HG03280 (cell line): Measurements from ENCODE around the gene COG5.
"Not testable (repeated sequence)": the region's sequence is repeated elsewhere in the genome, so short reads cannot be mapped to it uniquely, and the experiment has no call there.

Experiments used
- ATAC-seq: cut with Tn5 transposase; IDR thresholded peaks from one replicate; pipeline ENCODE4 v1.9.1; 2021; ENCODE audit warnings: mild to moderate bottlenecking, moderate library complexity; ENCODE audit not compliant: unreplicated experiment

The COG5 gene

DNA sequence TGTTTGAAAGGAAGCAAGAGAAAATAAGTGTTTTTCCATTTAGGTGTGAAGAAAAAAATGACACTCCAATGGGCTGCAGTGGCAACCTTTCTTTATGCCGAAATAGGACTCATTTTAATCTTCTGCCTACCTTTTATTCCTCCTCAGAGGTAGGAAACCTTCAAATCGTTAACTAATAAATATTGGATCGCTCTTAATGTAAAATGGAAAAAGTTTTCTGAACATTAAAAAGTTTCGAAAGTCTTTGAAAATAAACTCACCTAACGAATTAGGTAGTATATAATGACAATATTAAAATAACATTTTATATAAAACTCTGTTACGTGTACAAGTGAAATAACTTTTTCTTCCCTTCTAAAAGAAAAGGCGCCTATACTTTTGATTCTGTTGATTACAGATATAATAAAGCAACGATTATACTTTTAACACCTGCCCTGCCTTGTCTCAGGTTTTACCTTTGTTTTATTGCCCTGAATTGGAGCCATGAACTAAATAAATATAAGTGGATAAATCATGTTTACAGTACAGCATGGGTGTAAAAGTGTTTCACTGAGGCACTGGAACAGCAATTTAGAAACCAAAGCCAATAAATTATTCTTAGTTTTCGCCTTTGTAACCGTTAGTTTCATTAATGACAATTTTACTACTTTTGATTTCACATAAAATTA, 17.1 kb upstream of the COG5 start:
- no peak for ATAC-seq

DNA sequence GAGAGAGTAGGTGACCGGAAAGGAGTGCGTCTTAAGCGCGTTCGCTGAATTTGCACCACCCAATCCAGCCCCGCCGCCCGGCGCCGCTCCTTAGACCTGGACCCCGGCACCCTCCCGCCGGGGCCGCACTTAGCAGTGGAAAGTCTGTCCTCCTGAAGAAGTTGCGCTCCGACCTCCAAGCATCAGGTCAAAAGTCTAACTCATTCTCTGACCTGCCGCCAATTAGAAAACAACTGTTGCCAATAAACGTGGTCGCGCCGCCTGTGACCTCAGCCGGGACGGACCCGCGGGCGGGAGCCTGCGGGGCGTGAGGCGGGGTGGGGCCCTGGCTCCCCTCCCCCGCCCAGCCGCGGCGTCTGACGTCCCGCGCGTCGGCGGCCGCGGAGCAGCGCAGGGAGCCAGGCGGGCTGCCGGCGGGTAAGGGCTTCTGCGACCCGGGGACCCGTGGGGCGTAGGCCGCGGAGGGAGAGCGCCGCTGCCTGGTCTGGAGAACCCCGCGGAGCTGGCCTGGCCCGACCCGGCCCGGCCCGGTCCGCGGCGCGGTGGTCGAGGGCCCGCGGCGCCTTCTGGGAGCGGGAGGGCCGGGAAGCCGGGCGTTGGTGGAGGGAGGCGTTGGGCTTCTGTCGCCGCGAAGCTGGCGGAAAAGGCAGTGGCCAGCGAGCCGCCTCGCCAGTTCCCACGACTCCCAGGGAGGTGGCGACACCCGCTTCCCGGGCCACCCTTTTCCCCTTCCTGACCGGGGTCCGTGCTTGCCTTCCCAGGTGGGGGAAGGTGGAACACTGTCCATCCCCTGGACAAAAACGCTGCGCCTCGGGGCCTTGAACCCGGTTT, 16.4 kb upstream of the COG5 start, which contains the start of gene BCAP29:
BCAP29 (plus strand) TSS at position 362 of the 831 bp plus-strand sequence. CDS start 527 bp downstream, outside the sequence.
- ATAC-seq: peak; percentile 93

DNA sequence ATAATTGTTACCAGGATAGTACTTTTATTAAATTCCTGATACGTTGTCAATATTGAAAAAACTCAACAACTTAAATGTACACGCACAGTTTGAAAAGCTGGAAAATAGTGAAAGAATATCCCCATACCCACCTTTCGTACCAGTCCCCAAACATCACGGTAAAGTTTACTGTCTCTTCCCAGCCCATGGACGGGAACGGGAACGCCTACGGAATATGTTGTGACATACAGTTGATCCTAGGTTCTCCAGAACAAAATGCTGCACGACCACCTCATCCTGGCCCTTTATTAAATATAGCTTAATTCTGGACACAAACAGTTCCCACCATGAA, 15.8 kb upstream of the COG5 start:
- no peak for ATAC-seq

DNA sequence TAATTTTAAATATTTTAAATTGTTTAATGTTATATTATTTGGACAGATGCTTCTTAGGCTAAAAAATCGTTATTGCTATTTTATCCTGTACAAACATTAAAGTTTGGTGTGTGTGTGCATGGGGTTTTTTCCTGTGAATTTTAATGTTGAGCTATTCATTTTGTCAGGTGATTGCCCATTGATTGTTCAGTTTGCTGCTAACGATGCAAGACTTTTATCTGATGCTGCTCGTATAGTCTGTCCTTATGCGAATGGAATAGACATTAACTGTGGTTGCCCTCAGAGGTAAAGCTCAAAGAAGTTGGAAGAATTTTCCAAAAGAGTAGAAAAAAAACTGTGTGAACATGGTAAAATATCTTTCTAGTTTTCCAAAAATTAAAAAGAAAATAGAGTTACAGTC, 9.8 kb upstream of the COG5 start:
- ATAC-seq: no peak

DNA sequence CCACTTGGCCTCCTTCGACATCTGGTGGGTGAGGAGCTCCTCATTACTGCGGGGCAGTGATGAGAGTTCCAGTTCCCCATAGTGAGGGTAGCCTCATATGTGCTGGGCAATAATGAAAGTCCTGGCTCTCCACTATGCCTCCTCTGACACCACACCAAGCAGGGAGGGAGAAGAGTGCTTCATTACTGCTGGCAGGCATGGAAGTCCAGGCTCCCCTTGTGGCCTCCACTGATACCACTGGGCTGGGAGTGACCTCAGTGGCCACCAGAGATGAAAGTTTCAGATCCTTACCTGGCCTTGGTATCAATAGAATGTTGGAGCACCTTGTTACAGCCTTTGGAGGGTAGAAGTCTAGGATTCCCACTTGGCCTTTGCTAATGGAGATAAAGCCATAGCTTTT, 6.6 kb upstream of the COG5 start:
- ATAC-seq: no peak

DNA sequence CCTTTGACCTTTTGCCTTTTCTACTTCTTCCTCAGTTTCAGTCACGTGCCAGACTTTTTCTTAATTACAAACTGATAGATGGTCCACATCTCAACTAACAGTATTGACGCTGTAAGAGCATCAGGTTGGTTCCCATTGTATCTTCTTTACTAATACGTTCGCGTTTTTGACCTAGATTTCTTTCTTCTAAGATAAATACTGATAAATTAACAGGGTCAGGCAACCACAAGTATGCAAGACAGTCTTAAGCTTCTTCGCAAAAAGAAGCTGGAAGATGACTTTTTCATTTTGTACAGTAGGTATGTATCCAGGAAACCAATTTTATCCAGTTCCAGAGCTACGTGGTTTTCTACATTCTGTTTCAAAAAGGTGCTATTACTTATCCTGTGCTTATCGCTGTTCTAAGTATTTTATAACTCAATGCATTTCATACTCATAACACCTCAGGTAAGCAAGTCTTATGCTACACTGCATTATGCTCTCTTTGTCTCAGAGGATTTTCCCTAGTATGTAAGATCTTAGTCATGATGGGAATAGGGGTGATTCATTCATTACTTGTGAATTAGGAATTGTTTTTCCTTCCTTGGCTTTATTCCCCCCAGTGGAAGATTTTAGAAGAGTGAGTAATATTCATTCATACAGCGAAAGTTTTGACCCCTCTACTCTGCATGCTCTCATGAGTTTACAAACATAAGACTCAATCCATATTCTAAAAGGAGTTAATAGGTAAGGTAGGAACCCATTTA, 1.0 kb upstream of the COG5 start:
- ATAC-seq: no peak

DNA sequence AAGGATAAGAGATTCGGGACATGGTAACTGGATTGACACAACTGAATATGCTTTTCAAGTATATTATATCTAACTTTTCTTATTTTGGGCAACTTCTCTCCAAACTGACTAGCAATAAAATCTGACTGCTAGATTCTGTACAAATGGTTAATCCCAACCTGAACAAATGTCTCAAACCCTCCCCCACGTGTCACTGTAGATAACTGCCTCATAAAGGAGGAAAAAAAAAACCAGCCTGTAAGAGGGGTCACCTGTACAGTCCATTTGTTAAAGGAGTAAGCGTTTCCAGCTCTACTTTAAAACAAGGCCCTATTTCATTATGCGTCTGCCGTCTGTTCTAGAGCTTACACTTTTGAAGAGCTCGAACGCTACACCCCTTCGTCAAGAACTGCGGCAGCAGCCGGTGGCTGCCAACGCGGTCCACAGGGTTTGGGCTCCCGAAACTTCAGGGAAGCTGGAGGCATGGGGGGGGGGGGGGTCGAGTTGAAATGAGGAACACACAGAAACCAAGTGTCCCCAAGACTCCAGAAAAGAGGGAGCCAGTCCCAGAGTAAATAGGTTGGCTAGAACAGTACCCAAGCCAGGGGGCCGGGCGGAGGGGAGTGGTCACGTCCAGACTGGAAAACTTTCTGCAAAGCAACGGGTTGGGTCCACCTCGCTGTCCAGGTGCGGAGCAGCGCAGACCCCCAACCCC, 492 bp downstream of the COG5 start:
- ATAC-seq: peak; percentile 55

DNA sequence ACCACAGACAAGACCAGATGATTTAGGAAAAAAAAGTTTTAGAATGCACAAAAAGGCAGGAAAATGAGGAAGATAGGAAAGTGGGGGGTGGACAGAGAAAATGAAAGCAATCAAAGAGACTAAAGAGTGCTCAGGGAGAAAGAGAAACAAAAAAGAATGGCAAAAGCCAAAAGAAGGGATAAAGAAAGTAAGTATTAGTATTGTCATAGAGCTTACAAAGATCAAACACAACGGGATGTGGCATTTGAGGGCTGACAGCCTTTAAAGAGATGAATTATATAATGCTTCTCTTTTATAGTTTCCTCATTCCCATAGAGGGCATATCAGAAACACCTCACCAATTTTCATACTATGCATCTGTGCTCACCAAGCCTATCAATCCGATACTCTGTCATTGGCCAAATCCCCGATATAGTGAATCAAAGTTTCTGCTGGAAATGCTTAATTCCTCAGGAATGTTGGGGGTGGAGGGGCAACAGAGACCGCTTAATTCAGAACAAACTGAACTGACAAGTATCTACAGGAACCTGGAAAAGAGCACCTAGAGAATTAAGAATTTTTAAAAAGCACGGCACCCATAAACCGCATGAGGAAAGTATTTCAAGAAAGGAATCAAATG, 2.7 kb downstream of the COG5 start:
- ATAC-seq: no peak

DNA sequence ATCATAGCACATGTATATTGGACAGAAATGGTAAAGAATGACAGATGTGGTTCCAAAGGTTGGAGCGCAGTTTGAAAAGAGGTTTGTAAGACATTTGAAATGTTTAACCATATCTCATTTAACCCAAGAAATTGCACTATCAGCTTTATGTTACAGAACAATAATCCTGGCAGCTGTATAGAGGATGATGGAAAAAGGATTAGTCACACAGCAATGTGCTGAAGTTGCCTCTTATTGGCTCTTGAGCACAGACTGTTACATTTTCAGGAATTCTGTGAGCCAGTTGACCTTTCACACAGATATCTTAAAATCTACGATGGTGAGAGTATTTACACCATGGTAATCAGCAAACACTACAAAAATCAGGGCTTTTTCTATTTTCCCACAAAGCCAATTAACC, 3.9 kb downstream of the COG5 start:
- no peak for ATAC-seq

DNA sequence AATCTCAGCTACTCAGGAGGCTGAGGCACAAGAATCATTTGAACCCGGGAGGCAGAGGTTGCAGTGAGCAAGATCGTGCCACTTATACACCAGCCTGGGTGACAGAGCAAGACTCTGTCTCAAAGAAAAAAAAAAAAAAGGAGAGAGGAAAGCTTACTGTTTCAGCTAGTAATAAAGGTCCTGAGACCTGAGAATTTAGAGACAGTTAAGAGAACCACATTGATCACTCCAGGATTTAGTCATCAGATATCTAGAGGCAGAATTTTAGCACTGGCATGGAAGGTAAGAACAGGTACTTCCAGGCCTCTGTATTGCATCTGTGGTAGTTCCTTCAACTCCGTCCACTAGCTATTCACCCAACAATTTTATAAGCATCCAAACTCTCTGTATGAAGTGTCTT, 7.8 kb downstream of the COG5 start:
- no peak for ATAC-seq

DNA sequence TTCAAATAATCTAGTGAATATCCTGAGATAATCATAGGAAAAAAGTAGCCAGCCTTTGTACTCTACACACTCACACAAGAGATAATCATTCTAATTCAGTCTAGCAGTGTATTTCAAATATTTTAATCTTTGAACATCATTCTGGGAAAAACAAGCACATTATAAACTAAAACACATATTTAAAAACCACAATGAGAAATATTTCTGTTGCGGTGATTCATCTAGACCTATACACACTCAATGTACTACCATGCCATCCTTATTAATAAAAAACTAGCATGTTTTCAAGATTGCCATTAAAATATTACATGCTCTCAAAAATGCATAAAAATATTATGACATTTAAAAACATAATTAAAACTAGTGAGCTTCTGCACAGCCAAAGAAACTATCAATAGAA, 11.8 kb downstream of the COG5 start:
- ATAC-seq: no peak

DNA sequence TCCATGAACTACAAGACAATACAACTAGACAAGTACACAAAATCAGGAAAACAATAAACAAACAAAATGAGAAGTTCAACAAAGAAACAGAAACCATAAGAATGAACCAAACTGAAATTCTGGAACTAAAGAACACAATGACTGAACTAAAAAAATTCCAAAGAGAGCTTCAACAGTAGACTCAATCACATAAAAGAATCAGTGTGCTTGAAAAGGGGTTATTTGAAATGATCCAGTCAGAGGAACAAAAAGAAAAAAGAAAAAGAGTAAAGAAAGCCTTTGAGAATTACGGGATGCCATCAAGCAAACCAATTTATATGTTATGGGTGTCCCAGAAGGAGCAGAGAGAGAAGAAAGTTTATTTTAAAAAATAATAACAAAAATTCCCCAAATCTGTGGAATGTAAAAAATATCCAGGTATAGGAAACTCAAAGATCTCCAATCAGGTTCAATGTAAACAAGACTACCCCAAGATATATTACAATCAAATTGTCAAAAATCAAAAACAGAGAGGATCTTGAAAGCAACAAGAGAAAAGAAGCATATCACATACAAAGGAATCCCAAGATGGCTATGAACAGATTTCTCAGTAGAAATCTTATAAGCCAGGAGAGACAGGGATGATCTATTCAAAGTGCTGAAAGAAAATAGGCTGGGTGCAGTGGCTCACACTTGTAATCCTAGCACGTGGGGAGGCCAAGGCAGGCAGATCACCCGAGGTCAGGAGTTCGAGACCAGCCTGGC, 18.7 kb downstream of the COG5 start:
- no peak for ATAC-seq

DNA sequence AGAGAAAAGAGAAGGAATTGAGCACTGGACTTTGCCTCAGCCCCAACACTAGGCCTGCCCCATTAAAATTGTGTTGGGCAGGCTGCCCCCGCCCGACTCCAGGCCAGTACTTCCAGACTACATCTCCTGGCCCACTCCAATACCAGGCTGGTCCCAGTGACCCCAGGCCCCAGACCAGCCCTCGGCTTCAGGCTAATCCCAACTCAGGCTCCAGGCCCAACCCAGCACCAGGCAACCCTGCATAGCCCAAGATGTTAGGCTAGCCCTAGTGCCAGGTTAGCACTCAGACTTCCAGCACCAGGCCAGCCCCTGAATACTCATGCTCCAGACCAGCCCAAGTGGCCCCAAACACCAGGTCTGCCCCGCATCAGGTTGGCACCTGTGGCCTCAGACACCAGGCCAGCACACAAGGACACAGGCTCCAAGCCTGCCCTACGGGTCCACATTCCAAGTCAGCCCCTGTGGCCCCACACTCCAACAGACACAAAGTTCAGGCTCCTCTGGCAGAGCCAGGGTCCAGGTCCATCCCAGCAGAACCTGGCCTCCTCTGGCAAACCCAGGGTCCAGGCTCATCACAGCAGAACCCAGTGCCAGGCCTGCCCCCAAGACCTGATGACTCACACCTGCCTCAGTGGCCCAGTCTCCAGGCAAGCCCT, 20.3 kb downstream of the COG5 start:
- ATAC-seq: no peak

DNA sequence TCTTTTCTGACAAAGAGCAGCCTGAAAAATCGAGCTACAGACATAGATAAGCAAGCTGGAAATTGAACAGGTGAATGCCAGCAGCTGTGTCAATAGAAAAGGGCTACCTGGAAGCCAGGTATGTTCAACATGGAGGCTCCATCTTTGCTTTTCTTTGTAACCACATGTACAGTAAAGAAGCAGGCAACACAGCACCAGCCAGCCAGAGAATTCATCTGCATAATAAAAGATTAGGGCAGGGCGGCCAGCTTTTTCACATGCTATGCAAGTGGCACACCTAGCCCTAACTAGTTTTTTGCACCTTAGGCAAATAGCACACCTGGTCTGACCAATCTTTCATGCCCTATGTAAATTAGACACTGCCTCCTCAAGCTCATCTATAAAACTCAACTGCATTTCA, 25.7 kb downstream of the COG5 start:
- no peak for ATAC-seq

DNA sequence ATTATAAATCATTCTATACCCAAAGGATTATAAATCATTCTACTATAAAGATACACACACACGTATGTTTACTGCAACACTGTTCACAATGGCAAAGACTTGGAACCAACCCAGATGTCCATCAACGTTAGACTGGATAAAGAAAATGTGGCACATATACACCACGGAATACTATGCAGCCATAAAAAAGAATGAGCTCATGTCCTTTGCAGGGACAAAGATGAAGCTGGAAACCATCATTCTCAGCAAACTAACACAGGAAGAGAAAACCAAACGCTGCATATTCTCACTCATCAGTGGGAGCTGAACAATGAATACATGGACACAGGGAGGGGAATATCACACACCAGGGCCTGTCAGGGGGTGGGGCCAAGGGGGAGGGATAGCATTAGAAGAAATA, 26.5 kb downstream of the COG5 start:
- not testable (repeated sequence) for ATAC-seq

DNA sequence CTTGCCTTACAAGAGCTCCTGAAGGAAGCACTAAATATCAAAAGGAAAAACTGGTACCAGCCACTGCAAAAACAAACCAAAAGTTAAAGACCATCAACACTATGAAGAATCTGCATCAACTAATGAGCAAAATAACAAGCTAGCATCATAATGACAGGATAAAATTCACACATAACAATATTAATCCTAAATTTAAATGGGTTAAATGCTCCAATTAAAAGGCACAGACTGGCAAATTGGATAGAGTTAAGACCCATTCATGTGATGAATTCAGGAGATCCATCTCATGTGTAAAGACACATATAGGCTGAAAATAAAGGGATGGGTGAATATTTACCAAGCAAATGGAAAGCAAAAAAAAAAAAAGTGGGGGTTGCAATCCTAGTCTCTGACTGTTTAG, 29.6 kb downstream of the COG5 start:
- no peak for ATAC-seq

DNA sequence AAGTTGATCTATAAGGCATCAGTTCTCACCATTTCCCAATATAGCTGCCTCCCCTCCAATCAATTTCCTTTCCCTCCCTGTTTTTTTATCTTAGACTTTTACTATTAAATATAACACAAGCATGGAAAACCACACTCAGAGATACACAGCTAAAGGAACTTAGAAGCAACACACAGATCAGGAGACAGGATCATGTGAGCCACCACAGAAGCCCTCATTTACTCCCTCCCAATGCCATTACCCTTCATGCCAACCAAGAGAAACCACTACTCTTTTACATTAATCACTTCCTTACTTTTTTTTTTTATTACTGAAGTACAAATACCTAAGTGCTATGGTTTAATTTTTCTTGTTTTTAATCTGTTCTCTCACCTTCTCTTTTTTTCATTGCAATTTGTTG, 33.0 kb downstream of the COG5 start:
- no peak for ATAC-seq

DNA sequence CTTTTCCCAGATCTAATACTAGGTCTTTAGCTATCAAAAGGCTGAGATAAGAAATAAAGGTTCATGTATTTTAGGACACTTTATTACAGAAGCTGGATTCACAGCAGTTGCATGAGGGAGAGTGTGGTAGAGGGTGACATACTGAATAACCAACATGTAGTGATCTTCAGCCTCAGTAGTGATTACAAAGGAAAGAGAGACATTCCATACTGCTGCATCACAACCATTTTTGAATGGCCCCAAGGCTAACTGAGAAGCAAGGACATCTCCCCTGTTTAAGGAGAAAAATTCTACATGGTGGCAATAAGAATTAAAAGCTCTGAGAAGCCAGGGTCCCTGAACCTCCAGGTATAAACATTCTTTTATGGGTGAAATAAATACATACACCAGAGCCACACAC, 35.3 kb downstream of the COG5 start:
- no peak for ATAC-seq

DNA sequence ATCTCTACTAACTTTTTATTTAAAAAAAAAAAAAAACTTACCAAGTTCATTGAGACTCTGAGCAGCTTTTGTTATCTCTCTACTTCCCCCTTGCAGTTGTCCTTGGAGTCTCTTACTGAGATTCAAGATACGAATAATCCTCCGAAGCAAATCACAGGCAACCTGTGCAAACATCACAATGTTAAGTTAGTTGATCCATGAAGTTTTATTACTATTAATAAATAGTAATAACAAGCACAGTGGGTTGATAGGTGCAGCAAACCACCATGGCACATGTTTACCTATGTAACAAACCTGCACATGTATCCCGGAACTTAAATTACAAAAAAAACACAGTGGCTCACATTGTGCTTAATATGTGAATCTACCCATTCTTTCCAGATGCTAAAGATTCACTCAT, 36.5 kb downstream of the COG5 start:
- ATAC-seq: no peak

DNA sequence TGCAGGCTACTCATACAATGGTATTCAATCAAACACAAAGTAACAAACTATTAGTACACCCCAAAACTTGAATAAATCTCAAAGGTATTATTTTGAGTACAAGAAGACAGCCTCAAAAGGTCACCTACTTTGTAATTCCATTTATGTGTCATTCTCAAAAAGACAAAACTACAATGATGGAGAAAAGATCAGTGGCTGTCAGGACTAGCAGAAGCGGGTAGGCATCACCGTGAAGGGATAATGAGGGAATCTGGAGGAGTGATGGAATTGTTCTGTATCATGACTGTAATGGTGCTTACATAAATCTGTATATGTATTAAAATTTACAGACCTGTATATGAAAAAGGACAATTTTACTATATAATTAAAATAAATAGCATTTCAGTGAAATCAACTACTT, 37.0 kb downstream of the COG5 start:
- no peak for ATAC-seq
